HG03280 (cell line): ENCODE measurements around the gene PRRT1.
"Not testable (repeated sequence)": the region's sequence is repeated elsewhere in the genome, so short reads cannot be mapped to it uniquely, and the experiment has no call there.

Source experiments
- ATAC-seq: cut with Tn5 transposase; IDR thresholded peaks from one replicate; pipeline ENCODE4 v1.9.1; 2021; ENCODE audit warnings: mild to moderate bottlenecking, moderate library complexity; ENCODE audit not compliant: unreplicated experiment

Gene PRRT1

DNA sequence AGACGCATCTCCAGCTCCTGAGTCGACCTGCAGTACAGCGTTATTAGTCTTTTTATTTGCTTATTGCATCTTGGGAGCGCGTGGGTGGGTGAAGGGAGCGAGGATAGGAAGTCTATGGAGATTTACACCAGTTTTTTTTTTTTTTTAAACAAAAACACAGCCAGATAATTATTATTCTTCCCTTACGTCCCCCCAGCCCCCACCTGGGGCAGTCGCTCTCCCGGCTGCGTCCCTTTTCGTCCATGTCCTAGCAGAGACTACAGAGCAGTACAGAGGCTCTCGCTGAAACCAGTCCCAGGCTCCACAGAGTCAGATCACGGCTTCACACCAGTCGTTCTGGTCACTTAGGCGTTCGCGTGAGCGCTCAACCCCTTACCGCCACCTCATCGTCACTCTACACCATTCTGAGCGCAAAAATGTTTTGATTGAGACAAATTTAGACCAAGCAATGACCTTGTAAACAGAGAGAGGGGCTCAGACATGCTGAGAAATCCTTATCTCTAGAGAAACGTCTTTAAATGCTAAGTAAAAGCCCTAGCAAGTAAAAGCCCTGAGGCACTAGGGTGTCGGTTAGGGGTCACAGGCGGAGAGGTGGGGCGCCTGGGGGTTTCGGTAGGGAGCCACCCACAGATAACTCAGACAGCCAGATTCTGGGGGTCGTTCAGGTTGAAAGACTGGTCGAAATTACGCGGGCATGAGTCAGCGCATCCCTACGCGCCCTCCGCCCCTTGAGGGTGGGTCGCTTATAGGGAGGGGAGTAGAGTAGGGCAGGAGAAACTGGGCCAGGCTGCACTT lies 1.2 kb upstream of the PRRT1 start:
- ATAC-seq, result no peak

DNA sequence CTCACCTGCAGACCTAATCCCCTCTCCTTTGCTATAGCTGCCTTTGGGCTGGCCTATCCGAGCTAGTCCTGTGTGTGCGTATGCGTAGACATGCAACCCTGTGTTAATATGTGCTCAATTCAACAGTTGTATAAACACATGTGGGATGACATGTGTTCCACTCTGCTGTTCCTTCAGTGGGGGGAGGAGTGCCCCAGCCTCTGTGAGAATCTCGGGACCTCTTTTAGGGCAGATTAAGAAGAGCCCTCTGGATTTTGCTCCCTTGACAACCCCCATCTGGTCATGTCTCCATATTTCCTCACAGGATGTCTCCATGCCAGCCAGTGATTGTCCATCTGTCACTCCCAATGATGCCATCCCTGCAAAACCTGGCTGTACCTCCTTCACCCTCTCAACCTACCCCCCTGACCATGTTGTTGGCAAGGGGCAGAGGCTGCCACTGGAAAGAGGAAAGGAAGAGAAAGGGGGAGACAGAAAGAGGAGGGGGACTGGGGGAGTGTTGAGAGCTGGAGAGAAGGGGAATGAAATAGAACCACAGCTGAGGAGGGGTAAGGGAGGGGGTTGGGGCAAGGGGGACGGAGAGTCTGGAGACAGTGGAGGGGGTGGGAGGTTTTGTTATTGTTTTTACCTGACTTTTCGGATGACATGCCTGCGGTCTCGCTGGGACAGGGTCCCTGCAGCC lies 417 bp downstream of the PRRT1 start:
- no peak for ATAC-seq

DNA sequence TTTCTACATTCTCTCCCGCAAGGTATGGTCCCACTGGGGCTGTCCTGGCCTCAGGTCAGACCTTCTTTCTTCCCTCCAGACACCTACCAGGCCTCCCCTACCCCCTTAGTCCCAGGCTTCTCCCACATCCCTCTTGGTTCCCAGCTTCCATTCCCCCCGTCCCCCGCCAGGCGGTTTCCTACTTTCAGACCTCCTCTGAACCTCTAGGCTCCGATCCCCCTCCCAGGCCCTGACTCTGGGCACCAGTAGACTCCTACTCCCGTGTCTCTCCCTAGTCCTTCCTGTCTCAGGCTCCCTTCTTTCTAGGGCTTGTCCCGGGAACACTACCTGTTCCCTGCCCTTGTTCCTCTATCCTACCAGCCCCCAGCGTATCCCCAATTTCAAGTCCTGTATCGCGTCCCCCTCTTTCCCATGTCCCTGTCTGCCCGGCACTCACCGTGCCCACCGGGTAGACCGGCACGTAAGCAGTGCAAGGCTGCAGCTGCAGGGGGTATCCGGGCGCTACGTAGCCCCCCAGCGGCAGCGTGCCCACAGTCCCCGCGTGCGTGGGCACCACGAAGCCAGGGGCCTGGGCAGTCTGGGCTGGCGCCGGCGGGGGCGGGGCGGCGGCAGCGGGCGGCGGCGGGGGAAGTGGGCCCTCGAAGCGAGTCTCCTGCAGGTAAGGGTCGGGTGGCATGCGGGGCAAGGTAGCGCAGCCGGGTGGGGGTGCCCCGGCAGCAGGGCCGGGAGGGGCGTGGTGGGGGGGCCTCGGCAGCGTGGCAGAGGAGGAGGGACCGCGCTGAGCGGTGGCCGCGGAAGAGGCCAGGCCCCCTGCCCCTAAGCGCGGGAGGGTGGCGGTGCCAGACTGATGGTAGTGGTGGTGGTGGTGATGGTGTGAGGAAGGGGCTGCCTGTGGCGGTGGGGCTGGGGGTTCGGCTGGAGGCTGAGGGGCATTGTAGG lies 1.5 kb downstream of the PRRT1 start:
- ATAC-seq, result no peak

DNA sequence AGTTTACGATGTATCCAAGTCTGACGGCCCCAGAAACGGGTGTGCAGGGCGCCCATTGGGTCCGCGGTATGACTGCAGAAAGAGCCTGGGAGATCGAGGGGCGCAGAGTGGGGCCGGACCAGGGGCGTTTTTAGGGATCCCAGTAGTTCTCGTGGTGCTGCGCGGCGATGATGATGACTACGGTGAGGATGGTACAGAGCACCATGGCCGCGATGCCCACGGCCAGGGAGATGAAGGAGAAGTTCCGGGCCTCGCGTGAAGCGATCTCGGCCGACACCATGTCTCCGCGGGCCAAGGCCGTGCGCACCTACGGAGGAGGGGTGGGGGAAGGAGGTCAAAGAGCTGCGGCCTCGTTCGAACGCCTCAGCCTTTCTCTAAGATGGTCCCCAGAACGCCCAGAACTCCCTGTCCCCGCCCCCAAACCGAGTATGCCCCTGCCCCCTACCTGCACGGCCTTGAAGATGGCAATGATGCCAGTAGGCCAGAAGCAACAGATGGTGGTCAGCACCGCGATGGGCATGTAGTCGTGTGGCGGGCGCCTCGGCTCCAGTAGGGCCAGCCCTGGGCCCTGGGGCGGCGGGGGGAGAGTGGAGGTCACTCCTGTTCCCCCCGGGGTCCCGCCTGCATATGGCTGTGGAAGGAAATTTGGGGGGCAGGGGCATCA lies 2.5 kb downstream of the PRRT1 start:
- no peak for ATAC-seq

DNA sequence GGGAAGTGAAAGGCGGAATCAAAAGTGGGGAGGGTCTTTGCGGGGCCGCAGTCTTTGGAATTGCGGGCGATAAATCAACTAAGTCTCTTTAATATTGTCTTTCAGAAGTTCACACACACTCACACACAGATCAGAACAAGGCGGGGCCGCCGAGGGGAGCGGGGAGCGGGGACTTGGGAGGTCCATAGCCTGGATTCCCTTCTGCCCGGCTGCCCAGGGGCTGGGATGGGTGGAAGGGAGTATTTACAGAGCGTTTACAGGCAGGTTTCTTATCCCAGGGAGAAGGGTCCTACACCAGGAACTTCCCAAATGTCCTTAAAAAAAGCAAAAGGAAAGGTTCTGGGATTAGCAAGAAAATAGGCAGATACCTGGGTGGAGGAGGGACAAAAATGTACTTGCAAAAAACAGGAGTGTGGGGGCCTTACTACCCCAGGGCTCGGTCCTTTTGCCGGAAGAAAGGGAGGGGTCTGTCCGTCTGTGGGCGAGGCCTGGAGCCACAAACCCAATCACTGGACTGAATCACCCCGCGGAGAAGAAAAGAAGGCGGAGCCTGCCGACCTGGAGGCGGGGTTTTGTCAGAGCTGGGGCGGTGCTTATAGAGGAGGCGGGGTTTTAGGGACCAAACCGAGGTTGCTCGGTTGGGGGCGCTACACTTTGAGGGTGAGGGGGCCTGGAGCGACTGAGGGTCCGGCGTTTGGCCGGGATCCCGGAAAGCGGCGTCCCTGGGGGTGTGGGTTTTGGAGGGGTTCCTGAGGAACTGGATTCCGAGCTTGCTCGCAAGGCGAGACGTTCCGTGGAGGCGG lies 3.2 kb downstream of the PRRT1 start:
- ATAC-seq, result no peak

DNA sequence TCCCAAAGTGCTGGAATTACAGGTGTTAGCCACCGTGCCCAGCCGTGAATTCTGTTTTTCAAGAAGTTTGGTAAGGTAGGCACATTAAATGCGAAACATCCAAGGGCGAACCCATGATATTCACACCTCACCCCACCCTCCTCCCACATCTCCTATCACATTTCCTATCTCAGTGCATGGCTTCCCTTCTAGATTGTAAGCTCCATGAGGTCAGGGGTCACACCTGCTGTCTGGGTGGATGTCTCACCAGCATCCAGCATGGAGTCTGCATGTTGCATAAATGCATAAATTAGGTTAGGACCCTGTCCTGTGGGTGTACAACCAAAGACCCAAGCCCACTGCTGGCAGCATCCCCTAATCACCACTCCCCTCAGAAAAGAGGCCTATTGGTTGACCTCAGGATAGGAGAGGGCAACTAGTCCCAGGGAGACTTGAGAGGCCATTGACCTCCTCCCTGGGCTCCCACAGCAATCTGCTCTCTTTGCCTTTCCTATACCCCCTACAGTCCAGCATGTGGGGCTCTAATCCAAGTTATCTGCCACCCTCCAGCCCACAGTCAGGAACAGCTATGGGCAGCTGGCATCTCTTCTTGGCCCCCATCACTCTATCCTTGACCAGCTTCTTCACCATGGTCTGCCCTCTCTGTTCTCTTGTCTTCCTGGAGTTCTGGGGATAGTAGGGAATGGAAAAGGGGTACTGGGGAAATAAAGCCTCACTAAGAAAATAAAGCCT lies 4.2 kb downstream of the PRRT1 start:
- ATAC-seq, result no peak

DNA sequence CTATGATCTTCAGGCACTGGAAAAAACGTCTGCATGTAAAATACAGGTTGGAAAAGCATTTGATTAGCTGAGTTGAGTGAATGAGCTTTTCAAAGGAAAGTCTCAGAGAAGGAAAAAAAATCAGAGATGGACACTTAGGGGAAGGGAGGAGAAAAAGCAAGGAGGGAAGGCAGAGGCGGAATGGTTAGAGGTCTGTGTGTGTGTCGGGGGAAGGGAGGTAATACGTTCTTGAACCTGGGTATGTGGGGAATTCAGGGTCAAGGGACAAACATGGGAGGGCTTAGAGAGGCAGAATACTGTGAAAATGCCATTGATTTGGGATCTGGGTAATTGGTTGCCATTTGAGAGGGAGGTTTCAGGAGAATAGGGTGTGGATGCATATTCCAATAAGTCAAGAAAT lies 5.1 kb downstream of the PRRT1 start:
- no peak for ATAC-seq

DNA sequence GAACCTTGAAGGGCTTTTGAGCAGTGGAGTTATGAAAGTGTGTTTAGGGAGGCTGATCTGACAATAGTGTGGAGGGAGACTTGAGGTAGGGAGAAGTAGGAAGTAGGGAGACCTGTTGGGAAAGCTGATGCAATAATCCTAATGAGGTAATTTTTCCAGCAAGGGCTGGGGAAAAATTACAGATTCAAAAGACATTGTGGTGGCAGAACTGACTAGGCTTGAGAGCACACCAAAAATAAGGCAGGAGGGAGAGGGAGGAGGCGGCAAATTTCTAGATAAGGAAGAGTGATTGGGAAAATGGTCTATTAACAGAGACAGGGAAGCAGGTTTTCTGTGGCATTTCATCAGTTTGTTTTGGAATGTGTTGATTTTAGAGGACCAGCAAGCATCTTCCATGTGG lies 5.5 kb downstream of the PRRT1 start:
- no peak for ATAC-seq

DNA sequence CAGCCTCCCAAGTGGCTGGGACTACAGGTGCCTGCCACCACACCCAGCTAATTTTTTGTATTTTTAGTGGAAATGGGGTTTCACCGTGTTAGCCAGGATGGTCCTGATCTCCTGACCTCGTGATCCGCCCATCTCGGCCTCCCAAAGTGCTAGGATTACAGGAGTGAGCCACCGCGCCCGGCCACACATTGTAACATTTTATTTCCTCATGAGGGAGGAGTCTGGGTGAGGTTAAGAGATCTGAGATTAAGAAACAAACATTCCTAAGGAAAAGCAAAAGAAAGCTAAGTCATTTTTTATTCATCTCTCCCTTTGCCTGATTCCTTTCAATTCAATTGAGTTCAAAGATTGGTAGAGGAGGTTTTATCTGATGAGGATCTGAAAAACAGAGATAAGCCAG lies 7.5 kb downstream of the PRRT1 start:
- not testable (repeated sequence) for ATAC-seq

DNA sequence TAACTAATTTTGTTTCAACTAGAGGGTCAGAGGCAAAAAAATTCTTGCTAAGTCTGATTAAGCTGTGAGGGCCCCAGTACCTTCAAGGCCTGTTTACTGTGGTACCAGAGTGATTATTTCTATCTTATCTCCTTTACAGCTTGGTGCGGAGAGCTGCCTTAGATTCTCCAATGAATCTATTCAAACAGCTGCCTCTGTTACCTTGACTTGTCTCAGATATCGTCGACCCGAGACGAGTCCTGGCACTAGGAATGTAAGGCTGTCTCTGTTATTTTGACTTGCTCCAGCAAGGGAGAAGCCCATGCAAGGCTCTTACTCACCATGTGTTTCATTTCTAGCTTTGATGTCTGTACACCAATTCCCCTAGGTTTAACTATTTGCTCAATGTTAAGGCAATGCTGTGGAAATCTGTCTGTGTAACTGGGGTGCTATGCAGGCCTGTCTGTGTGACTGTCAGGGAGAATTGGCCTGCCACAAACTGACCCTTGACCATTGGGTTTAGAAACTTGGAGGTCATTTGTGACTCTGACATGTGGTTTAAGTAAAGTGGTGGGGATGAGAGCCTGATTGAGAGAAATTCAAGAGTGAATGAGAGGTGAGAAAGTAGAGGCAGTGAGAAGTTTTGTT lies 11.2 kb downstream of the PRRT1 start:
- ATAC-seq, result no peak

DNA sequence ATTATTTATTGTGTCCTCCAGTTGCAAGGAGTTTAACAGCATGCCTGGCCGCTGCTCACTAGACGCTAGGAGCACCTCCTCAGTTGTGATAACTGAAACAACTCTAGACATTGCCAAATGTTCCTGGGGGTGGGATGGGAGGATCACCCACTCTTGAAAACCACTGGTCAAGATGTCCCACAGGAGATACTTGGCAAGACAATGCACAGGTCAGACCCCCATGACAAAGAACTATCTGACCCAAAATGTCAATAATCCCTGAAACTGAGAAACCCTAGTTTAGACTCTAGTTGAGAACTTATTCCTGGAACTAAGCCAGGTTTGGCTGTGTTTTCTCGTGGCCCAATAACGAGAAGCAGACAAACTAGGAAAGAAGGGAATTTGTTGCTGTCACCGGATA lies 12.1 kb downstream of the PRRT1 start:
- no peak for ATAC-seq

DNA sequence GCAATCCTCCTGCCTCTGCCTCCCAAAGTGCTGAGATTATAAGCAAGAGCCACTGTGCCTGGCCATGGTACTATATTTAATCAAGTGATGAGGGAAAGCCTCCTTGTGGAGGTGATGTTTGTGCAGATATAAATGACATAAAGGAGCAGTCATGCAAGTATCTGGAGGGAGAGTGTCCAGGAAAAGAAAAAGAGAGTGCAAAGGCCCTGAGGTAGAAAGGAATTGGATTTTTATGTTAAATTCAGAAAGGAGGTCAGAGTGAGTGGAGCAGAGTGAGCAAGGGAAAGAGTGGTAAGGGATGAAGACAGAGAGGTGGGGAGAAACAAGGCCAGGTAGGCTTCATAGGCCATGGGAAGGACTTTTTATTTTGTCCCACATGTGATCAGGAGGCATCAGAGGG lies 14.3 kb downstream of the PRRT1 start:
- ATAC-seq, result no peak

DNA sequence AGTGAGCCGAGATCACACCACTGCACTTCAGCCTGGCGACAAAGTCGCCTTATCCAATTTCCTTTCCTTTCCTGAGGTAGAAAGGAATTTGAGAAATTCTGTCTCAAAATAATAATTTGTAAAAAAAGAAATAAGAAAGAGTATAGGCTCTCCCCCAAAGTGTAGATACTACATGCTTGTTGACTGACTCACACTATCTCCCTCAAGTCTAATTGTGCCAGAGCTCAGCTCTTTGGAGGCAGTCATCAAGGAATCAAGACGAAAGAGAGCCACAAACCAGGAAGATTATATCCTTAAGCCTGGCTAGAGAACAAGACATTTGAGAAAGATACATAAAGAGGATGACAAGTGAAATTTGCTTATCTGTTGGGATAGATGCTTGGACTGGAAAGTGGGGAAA lies 18.0 kb downstream of the PRRT1 start:
- ATAC-seq, result no peak

DNA sequence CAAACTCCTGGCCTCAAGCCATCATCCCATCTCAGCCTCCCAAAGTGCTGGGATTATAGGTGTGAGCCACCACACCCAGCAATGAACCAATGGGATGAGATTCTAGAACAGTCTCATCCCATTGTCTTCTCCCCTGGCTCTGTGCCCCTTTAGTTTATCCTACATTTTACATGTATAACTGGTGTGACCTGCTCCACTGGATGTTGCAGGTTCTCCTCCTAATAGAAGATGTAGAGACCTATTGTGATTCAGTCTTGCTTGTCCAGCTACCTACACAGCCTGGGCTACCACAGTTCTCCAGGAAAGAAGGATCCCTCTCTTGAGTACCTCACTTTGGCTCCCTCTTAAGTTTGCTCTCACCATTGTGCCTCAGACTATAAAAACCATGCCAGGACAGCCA lies 19.6 kb downstream of the PRRT1 start:
- no peak for ATAC-seq

DNA sequence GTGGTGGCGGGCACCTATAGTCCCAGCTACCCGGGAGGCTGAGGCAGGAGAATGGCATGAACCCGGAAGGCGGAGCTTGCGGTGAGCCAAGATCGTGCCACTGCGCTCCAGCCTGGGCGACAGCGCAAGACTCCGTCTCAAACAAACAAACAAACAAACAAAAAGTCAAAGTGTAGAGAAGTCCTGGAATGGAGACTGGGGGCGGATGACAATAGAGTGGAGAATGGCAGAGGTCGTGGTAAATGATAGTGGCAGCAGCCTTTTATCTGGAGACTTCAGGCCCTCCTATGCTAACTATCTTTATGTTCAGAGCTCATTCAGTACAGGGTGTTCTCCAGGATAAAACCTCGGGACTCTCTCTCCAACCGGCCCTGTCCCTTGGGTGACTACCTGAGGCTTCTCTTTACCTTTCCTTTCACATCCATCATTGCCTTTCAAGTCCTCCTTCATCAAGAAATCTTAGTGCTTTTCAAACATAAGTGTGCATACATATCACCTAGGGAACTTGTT lies 20.2 kb downstream of the PRRT1 start:
- no peak for ATAC-seq

DNA sequence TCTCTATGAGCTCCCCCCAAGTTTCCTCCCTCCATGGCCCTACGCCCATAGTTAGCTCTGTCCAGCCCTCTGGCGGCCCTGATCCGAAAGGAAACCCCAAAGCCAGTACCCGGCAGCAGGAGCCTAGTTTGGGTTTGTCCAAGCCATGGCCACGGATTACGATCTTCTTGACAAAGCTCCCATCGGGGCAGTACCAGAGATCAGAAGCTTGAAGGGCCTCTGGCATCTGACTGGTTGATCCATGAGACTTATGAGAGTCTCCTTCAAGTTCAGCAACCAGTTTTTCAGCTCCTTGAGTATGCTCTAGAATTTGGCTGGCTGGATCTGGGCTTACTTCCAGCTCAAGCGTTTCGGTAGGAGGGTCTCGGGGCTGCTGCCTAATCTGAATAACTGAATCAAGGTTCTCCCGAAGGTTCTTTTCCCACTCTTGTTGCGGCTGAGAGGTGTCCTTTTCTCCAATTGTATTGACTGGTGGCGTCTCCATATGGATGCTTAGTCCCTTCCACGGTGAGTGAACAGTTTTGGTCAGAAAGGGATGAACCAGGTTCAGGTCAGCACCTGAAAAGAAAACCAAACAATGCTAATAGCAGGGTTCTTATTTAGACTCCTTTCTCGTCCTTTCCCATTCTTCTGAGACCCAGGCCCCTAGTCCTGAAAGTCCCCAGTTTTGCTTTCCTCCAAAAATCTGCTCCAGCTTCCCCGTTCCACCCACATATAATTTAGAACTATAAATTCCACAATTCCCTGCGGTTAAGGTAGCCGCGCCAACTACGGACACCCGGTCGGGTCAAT lies 22.2 kb downstream of the PRRT1 start:
- no peak for ATAC-seq

DNA sequence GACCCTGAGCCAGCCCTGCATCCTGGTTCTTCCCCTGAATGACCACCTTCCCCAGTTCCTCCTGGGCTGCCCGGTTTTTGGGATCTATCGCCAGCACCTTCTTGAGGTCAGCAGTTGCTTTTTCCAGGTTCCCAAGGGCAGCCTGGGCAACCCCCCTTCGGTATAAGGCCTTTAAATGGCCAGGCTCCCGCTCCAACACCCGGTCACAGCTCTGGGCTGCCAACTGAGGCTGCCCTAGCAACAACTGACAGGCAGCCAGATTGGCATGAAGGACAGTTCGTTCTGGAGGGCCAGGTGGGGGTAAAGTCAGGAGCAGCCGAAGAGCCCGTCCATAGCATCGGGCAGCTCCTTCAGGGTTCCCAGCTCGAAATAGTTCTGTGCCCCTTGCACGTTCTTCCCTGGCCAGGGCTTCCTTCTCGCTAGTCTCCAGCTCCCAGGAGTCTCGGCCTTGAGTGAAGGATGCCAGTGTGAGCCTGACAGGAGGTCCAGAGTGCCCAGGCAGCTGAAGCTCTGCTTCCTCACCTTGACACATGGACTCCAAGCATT lies 22.9 kb downstream of the PRRT1 start:
- ATAC-seq, result no peak
